ENCODE data around the gene SLC27A4.

Gene SLC27A4

DNA sequence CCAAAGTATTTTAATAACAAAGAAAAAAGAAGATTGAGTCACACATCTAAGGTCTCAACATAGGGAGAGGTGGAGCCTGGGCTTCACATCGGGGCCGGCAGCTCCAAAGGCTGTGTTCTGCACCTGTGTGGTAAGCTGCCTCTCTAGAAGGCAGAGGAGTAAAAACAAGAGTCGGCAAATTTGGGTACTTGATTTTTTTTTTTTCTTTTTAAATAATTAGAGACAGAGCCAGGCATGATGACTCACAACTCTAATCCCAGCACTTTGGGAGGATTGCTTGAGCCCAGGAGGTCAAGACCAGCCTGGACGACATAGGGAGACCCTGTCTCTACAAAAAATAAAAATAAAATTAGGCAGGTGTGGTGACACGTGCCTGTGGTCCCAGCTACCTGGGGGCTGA, 35.5 kb downstream of the SLC27A4 start:
- DNase-seq (ENCODE audit: low spot score in 2 of 2) (no peak), ATAC-seq (replicated peaks; ENCODE audit: extremely low read depth, poor library complexity, severe bottlenecking) (no peak)
- no peak overlapping the region for H3K27ac Mint-ChIP-seq (ENCODE audit: low read depth)
- no peaks in the 10 kb centered on the region for H3K9me3 Mint-ChIP-seq
- peaks cover 26% of the 10 kb centered on the region for H3K4me1 Mint-ChIP-seq
- H3K4me3 Mint-ChIP-seq: no peak overlapping the region
- peaks cover 27% of the 10 kb centered on the region for H3K36me3 Mint-ChIP-seq (ENCODE audit: insufficient read depth)
- no peaks in the 10 kb centered on the region for H3K27me3 Mint-ChIP-seq

DNA sequence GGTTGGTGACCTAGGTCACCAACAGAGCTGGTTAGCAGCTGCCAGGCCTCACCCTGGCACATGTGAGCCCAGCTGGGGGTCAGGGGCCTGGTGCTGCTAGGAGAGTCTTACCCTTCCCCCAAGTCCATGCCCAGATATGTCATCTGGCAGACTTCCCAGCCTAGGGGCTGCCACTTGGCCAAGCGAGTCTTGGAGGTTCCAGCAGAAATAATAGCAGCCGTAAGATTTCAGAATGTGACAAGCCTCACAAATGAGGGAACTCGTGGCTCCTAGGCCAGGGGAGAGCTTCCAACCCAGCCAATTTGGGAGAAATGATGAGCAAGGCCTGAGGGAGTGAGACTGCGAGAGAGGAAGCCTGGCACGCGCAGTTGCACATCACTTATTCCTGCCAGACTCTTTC, 41.9 kb downstream of the SLC27A4 start:
- Mint-ChIP-seq H3K4me1 (peaks cover 6% of the 10 kb centered on the region), H3K27me3 (no peaks in the 10 kb centered on the region), H3K9me3 (no peaks in the 10 kb centered on the region), H3K27ac (ENCODE audit: low read depth) (no peak overlapping the region), H3K36me3 (ENCODE audit: insufficient read depth) (peaks cover 35% of the 10 kb centered on the region), H3K4me3 (no peak overlapping the region)
- no peak for DNase-seq (ENCODE audit: low spot score in 2 of 2)
- ATAC-seq (replicated peaks; ENCODE audit: extremely low read depth, poor library complexity, severe bottlenecking): no peak

DNA sequence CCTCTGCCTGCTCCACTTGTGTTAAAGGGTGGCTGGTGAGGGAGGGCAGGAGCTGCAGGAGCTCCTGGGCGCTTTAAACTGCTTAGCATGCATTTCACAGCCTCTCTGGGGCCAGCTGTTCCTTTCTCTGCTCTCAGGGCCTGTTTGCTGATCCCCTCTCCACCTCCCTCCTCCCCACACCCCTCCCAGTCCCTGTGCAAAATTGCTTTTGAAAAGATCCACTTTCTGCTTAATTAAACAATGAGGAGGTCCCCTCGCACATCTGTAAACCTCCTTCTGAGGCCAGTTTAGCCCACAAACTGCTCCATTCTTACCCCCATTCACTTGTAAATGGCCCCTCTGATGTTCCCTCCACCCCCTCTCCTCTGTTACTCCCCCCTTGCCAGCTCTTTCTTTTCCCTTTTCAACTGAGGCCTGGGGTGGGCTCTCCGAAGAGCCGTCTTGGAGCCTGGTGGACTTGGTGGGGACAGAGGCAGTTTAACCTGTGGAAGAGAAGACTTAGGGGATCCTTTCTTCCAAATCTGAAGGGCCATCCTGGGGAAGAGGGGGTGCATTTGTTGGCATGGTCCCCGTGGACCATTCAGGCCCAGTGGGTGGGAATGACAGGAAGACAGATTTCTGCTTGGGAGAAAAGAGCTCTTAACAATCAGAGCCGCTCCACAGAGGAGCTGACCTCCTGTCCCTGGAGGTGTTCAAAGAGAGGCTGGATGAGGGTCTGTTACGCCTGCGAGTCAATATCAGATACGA, 42.9 kb downstream of the SLC27A4 start:
- peaks cover 6% of the 10 kb centered on the region for H3K4me1 Mint-ChIP-seq
- no peak for DNase-seq (ENCODE audit: low spot score in 2 of 2)
- H3K36me3 Mint-ChIP-seq (ENCODE audit: insufficient read depth): peaks cover 27% of the 10 kb centered on the region
- H3K27me3 Mint-ChIP-seq: no peaks in the 10 kb centered on the region
- H3K27ac Mint-ChIP-seq (ENCODE audit: low read depth): no peak overlapping the region
- no peak overlapping the region for H3K4me3 Mint-ChIP-seq
- H3K9me3 Mint-ChIP-seq: no peaks in the 10 kb centered on the region
- ATAC-seq (replicated peaks; ENCODE audit: extremely low read depth, poor library complexity, severe bottlenecking): no peak

DNA sequence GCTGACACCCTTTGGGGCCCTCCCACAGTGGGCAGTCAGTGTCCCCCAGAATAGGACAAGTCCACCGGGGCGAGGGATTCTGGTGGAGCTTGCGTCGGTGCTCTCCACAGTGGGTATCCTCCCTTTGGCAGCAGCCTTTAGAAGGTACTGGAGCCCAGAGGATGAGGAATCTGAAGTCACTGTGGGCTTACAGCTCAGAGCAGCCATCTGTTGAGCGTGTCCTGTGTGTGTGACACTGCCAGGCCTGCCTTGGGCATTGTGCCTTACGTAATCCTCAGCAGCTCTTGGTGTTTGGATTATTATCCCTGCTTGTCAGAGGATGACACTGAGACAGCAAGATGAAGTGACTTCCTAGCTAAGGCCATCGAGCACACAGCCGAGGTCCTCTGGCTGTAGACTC, 43.5 kb downstream of the SLC27A4 start:
- peaks cover 6% of the 10 kb centered on the region for H3K4me1 Mint-ChIP-seq
- H3K27me3 Mint-ChIP-seq: no peaks in the 10 kb centered on the region
- peaks cover 23% of the 10 kb centered on the region for H3K36me3 Mint-ChIP-seq (ENCODE audit: insufficient read depth)
- no peak for ATAC-seq (replicated peaks; ENCODE audit: extremely low read depth, poor library complexity, severe bottlenecking)
- no peak overlapping the region for H3K27ac Mint-ChIP-seq (ENCODE audit: low read depth)
- DNase-seq (ENCODE audit: low spot score in 2 of 2): no peak
- no peaks in the 10 kb centered on the region for H3K9me3 Mint-ChIP-seq
- no peak overlapping the region for H3K4me3 Mint-ChIP-seq

DNA sequence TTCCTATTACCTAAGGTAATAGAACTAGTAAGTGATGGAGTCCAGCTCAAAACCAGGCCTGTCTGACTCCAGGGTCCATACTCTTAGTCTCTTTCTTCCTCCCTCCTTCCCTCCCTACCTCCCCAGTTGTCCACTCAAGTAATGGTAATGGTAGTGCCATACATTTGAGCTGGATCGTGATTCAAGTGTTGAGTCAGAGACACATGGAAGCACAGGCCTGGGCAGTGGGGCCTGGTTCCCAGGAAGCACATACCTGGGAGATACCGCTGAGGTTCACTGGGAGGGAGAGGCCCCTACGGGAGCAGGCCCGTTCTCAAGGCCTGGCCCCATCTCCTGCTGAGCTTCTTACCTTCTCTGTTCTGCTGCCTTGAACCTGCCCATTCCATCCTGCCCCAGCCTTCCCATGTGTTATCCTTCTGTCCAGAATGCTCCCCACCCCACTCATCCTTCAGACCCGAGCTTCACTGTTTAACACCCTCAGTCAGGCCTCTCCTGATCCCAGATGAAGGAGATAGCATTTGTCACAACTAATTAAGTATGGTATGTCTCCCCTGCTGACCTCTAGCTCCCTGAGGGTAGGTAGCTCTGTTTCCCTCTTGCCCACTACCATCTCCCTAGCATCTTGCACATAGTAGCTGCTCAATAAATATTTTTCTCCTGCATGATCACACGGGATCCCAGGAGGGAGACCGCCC, 44.6 kb downstream of the SLC27A4 start:
- H3K27ac Mint-ChIP-seq (ENCODE audit: low read depth): no peak overlapping the region
- peaks cover 6% of the 10 kb centered on the region for H3K4me1 Mint-ChIP-seq

DNA sequence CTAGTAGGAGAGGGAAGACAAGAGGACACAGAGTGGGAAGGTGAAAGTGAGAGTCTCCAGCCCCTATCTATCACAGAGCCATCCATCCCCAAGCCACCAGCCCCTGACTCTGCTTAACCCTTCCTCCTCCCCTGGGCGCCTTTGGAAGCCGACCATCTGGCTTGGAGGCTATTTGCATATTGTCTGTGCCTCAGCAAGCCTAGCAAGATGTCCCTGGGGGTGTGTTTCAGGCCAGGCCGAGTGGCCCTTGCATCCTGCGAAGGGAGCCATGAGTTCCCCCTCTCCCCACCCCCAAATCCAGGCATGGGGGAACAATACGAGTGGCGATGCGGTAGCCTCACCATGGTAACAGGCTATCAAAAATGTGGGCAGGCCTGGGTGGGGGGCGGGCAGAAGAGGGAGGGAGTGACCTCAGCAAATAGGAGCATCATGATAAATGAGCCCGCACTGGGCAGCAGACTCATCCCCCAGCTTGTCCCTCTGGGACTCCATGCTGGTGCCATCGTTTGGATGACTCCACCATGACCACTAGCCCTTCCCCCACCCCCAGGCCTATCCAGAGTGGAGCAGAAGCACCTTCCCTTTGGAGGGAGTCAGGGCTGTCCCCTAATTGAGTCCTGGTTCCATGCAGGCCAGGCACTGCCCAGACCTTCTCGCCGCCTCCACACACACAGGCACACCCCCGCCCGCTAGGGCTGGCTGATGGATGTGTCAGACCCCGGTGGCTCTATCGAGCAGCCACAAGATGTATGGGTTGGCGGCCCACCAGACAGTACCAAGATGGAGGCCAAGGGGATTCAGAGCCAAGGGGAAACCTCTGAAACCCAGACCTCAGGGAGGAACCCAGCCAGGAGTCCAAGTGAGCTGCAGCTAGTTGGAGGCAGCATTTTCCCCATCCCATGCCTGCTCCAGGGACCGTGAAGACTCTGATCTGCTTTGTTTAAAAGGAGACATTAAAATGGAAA, 45.5 kb downstream of the SLC27A4 start:
- Mint-ChIP-seq H3K36me3 (ENCODE audit: insufficient read depth) (peaks cover 15% of the 10 kb centered on the region), H3K27ac (ENCODE audit: low read depth) (no peak overlapping the region), H3K27me3 (no peaks in the 10 kb centered on the region), H3K4me3 (no peak overlapping the region), H3K9me3 (no peaks in the 10 kb centered on the region), H3K4me1 (peaks cover 6% of the 10 kb centered on the region)
- DNase-seq (ENCODE audit: low spot score in 2 of 2) (no peak), ATAC-seq (replicated peaks; ENCODE audit: extremely low read depth, poor library complexity, severe bottlenecking) (no peak)

More for the DNA sequence above, 44.6 kb downstream of the SLC27A4 start:
- Mint-ChIP-seq H3K36me3 (ENCODE audit: insufficient read depth) (peaks cover 15% of the 10 kb centered on the region), H3K4me3 (no peak overlapping the region), H3K27me3 (no peaks in the 10 kb centered on the region), H3K9me3 (no peaks in the 10 kb centered on the region)
- ATAC-seq (replicated peaks; ENCODE audit: extremely low read depth, poor library complexity, severe bottlenecking) (no peak), DNase-seq (ENCODE audit: low spot score in 2 of 2) (no peak)

DNA sequence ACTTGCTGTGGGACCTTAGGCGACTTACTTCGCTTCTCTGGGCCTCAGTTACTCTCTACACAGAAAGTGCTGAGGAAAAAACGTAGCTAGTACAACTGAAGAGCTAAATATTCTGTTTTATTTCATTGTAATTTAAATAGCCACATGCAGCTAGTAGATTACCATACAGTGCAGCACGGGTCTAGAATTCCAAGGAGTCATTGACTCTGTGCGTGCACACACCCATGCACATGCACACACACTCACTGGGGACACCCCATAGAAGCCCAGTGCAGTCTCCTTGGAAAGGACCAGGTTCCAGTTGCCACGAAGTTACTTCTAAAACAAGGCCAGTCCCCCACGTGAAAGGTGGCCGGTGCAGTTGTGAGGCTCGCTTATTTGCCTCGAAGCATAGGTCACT, 47.8 kb downstream of the SLC27A4 start:
- H3K27ac Mint-ChIP-seq (ENCODE audit: low read depth): no peak overlapping the region
- ATAC-seq (replicated peaks; ENCODE audit: extremely low read depth, poor library complexity, severe bottlenecking) (no peak), DNase-seq (ENCODE audit: low spot score in 2 of 2) (no peak)
- no peaks in the 10 kb centered on the region for H3K27me3 Mint-ChIP-seq
- H3K4me3 Mint-ChIP-seq: no peak overlapping the region
- peaks cover 8% of the 10 kb centered on the region for H3K36me3 Mint-ChIP-seq (ENCODE audit: insufficient read depth)
- peaks cover 4% of the 10 kb centered on the region for H3K4me1 Mint-ChIP-seq
- H3K9me3 Mint-ChIP-seq: no peaks in the 10 kb centered on the region

DNA sequence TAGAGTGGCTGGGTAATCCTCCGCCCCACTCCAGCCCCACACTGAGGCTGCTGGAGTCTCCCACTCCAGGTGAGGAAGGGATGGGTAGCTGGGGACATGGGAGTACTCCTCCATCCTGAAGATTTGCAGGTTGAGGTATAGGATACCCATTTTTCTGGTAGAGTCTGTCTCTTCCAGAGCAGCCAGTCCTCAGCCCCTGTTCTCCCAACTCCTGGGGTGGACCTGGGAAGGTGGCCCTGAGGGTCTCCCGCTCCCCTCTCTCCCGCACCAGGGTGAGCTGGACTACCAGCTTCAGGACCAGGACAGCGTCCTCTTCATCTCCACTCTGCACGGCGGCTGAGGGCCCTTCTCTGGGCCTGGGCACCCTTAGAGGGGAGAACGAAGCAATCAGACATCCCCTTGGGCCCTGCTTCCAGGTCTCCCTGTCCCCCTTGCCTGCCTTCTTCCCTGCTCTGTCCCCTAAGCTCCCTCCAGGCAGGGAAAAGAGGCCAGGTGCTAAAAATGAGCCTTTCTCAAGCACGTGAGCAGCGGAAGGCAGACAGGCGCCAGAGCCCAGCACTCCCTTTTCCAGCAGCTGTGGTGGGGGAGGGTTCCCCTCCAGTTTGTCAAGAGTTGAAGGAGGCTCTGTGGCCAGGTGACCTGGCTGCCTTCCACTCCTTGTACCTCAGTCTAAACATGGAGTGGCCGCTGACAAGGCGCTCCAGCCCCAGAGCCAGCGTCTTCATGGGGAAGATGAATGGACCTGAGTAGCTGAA, 49.2 kb downstream of the SLC27A4 start:
- H3K36me3 Mint-ChIP-seq (ENCODE audit: insufficient read depth): peaks cover 11% of the 10 kb centered on the region

DNA sequence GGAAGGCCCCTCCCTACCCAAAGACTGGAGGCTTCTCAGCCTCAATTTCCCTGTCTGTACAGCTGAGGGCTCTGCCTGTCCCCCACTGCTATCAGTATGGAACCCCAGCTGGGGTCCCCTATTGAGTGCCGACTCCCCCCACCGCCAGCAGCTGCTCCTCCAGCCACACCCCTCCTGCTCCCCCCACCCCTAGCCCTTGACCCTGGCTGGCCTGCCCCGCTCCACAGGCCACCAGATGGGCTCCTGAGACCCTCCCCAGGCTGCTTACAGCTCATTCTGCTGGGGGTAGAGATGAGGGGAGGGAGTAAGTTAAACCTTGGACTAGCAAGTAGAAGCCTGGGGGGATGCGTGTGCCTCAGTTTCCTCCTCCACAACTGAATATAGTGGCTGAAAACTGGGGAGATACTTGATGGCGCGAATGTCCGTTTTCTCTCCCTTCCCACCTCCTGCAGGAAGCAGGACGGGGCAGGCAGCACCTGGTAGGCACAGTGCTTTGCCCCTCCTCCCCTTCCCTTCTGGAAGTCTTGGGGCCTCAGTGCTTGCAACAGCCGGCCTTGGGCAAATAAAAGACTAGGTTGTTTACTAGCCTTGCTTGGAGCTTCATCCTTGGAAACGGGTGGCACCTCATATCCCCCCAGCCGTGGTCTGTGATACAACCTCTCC, 50.0 kb downstream of the SLC27A4 start:
- DNase-seq (ENCODE audit: low spot score in 2 of 2) (no peak), ATAC-seq (replicated peaks; ENCODE audit: extremely low read depth, poor library complexity, severe bottlenecking) (no peak)
- Mint-ChIP-seq H3K4me3 (no peak overlapping the region), H3K4me1 (no peaks in the 10 kb centered on the region), H3K9me3 (no peaks in the 10 kb centered on the region), H3K36me3 (ENCODE audit: insufficient read depth) (peaks cover 11% of the 10 kb centered on the region), H3K27ac (ENCODE audit: low read depth) (no peak overlapping the region), H3K27me3 (no peaks in the 10 kb centered on the region)

More for the DNA sequence above, 49.2 kb downstream of the SLC27A4 start:
- DNase-seq (ENCODE audit: low spot score in 2 of 2) (no peak), ATAC-seq (replicated peaks; ENCODE audit: extremely low read depth, poor library complexity, severe bottlenecking) (no peak)
- no peak overlapping the region for H3K27ac Mint-ChIP-seq (ENCODE audit: low read depth)
- no peaks in the 10 kb centered on the region for H3K27me3 Mint-ChIP-seq
- no peaks in the 10 kb centered on the region for H3K9me3 Mint-ChIP-seq
- no peaks in the 10 kb centered on the region for H3K4me1 Mint-ChIP-seq
- H3K4me3 Mint-ChIP-seq: no peak overlapping the region

DNA sequence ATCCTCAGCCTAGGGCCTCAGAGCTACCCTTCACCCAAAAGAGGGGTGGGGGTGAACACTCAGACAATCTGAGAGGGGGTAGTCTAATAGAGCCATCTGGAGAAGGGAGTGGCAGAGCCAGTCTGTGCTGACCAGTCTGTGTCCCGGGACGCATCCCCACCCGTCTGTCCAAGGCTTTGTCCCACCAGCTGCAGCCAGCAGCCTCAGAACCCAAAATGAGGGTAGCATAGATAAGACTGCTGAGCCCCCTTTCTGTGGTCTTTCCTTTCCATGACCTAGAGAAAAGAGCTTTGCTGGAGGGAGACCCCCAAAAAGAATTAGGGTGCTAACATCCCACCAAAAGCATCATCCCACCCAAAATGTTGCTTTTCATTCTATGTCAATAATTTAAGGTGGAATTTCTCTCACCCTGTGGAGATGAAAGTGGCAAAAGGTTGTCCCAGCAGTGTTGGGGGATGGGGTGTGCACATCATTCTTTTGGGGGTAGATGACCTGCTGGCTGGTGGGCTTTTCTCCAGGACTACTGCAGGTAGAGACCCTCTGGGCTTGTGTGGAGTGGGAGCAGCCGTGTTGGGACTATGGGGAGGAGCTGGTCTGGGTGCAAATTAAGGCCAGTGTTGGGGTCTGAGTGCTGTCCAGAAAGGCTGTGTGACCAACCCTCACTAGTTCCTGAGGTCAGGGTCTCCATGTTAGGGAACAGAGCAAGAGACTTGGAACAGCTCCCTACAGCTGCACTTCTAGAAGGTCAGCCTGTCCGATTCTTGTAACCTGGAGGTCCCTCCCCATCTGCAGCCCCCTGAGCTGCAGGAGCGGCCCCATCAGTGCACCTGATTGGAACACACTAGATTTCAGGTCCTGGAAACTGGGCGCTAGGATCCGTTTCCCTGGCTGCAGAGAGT, 50.7 kb downstream of the SLC27A4 start:
- ATAC-seq (replicated peaks; ENCODE audit: extremely low read depth, poor library complexity, severe bottlenecking) (no peak), DNase-seq (ENCODE audit: low spot score in 2 of 2) (no peak)
- Mint-ChIP-seq H3K27me3 (no peaks in the 10 kb centered on the region), H3K36me3 (ENCODE audit: insufficient read depth) (peaks cover 11% of the 10 kb centered on the region), H3K4me1 (no peaks in the 10 kb centered on the region), H3K27ac (ENCODE audit: low read depth) (no peak overlapping the region), H3K4me3 (no peak overlapping the region), H3K9me3 (no peaks in the 10 kb centered on the region)

DNA sequence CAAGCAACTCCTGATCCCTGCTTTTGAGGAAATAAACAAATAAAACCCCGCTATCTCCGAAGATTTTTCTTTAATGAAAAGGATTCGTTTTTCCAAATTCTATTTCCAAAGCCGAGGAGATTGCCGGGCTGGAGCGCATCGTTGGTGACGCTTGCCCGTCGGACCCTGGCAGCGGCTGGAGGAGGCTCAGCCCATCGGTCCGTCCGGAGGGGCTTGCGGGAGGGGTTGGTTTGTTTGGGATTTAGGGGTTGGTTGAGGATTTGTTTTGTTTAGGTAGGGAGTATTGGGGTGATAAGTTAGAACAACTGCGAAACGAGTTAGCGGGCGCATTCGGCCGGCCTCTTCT, 51.6 kb downstream of the SLC27A4 start:
- Mint-ChIP-seq H3K27ac (ENCODE audit: low read depth) (no peak overlapping the region), H3K27me3 (no peaks in the 10 kb centered on the region), H3K4me1 (no peaks in the 10 kb centered on the region), H3K36me3 (ENCODE audit: insufficient read depth) (peaks cover 13% of the 10 kb centered on the region), H3K9me3 (no peaks in the 10 kb centered on the region), H3K4me3 (no peak overlapping the region)
- no peak for DNase-seq (ENCODE audit: low spot score in 2 of 2)
- no peak for ATAC-seq (replicated peaks; ENCODE audit: extremely low read depth, poor library complexity, severe bottlenecking)
